HFFc6 (cell line): ENCODE measurements around the gene STIP1. TPM values are rescaled to one million over a fixed set of nuclear protein-coding genes. Genes with fewer than 3 reads are reported as not detected.

Experiments
- DNase-seq: peaks from one replicate; pipeline ENCODE4 v3.0.0-alpha.2; 2018
- H3K27ac Mint-ChIP-seq: 2 replicates; pipeline ENCODE4 v1.8.0; 2020; ENCODE audit warnings: mild to moderate bottlenecking, mixed read lengths
- H3K27me3 Mint-ChIP-seq: 2 replicates; pipeline ENCODE4 v1.8.0; 2021; ENCODE audit warnings: mild to moderate bottlenecking, moderate library complexity, mixed read lengths; ENCODE audit not compliant: insufficient read depth
- H3K36me3 Mint-ChIP-seq: 2 replicates; pipeline ENCODE4 v1.8.0; 2021; ENCODE audit warnings: low read depth, mixed read lengths
- H3K4me1 Mint-ChIP-seq: 2 replicates; pipeline ENCODE4 v1.8.0; 2020; ENCODE audit warnings: low read depth, mixed read lengths
- H3K4me3 Mint-ChIP-seq: 2 replicates; pipeline ENCODE4 v1.8.0; 2020; ENCODE audit warnings: mild to moderate bottlenecking, moderate library complexity, mixed read lengths
- H3K9me3 Mint-ChIP-seq: 2 replicates; pipeline ENCODE4 v1.8.0; 2020; ENCODE audit warnings: mild to moderate bottlenecking, mixed read lengths
- total RNA-seq, 6 experiments: library from RNA; stranded (reverse); fragmentation: NEBNext Ultra II Directional; extraction: Animal tissue kit (Norgen Biotek cat#: 25700); gene quantifications; 2 replicates in 1 of 6; 3 replicates in 5 of 6; pipeline ENCODE4 v1.2.3, GENCODE V29; 2021
- TF ChIP-seq, protein P1 (sequence below): fragments of 200-600 bp; sonication (generic); IDR thresholded peaks from 2 replicates; pipeline ENCODE4 v1.5.0; 2021; ENCODE audit warnings: antibody characterized with exemption, mild to moderate bottlenecking

Gene STIP1
- total RNA-seq, 6 experiments from 2014 or later, result 203 to 259 (median 210) TPM

DNA sequence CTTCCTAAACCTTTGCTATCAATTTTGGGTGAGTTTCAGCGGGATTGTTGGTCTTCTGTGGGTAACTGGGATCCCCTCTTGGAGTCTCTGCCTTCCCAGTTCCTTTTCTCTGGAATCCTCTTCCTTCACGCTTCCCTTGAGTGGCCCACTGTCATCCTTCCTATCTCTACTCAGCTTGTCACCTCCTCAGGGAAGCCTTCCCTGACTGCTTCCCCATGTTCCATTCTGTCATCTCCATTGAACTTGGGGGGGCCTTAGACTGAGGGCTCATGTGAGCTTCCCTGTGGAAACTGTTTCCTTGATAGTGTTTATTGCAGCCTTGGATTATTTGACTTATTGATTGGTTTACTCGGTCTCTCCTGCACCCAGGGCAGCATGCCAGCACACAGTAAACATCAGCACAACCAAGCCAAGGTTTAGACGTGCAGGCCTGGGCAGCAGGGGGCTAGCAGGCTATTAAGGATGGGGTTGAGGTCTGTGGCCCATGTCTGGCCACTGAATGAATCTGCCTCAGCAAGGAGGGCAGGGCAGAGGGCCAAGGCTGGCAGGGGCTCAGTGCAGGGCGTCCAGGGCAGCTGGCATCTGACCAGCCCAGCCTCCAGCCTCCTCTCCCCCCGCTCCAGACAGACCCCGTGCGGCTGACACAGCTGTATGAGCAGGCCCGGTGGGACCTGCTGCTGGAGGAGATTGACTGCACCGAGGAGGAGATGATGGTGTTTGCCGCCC, 32.8 kb downstream of the STIP1 start:
- H3K27ac Mint-ChIP-seq, result no peak overlapping the region
- H3K4me3 Mint-ChIP-seq, result no peak overlapping the region
- DNase-seq, result no peak
- H3K27me3 Mint-ChIP-seq, result no peaks in the 10 kb centered on the region; the same call in none of the 2 replicates
- H3K4me1 Mint-ChIP-seq, result peaks cover 15% of the 10 kb centered on the region
- TF ChIP-seq, protein P1, sequence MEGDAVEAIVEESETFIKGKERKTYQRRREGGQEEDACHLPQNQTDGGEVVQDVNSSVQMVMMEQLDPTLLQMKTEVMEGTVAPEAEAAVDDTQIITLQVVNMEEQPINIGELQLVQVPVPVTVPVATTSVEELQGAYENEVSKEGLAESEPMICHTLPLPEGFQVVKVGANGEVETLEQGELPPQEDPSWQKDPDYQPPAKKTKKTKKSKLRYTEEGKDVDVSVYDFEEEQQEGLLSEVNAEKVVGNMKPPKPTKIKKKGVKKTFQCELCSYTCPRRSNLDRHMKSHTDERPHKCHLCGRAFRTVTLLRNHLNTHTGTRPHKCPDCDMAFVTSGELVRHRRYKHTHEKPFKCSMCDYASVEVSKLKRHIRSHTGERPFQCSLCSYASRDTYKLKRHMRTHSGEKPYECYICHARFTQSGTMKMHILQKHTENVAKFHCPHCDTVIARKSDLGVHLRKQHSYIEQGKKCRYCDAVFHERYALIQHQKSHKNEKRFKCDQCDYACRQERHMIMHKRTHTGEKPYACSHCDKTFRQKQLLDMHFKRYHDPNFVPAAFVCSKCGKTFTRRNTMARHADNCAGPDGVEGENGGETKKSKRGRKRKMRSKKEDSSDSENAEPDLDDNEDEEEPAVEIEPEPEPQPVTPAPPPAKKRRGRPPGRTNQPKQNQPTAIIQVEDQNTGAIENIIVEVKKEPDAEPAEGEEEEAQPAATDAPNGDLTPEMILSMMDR, result no peak
- H3K36me3 Mint-ChIP-seq, result peaks cover 6% of the 10 kb centered on the region; the same call in 1 of the 2 replicates
- no peaks in the 10 kb centered on the region for H3K9me3 Mint-ChIP-seq

DNA sequence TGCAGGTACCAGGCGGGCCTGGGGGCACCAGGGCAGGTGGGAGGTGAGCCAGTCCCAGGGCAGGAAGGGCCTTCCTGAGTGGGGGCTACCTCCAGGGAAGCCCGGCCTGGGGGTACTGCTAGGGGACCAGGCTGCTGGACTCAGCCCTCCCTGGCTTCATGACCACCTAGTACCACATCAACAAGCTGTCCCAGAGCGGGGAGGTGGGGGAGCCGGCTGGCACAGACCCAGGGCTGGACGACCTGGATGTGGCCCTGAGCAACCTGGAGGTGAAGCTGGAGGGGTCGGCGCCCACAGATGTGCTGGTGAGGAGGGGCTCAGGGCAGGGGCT, 33.3 kb downstream of the STIP1 start:
- H3K27me3 Mint-ChIP-seq, result no peaks in the 10 kb centered on the region; the same call in none of the 2 replicates
- no peaks in the 10 kb centered on the region for H3K9me3 Mint-ChIP-seq
- H3K27ac Mint-ChIP-seq, result no peak overlapping the region
- peaks cover 6% of the 10 kb centered on the region; the same call in 1 of the 2 replicates for H3K36me3 Mint-ChIP-seq
- peaks cover 19% of the 10 kb centered on the region for H3K4me1 Mint-ChIP-seq
- TF ChIP-seq, protein P1, result no peak
- DNase-seq, result no peak
- no peak overlapping the region for H3K4me3 Mint-ChIP-seq

DNA sequence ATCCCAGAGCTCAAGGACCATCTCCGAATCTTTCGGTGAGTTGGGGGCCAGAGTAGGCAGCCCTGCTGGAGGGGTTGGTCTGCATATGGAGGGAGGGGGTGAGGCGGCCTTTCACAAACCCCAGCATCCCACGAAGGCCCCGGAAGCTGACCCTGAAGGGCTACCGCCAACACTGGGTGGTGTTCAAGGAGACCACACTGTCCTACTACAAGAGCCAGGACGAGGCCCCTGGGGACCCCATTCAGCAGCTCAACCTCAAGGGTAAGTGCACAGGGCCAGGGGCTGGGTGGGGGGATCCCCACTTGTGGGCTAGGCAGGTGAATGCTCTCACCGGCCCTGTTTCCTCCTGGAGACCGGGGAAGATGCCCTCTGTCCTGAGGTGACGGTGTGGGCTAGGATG, 33.8 kb downstream of the STIP1 start:
- Mint-ChIP-seq H3K27ac (no peak overlapping the region), H3K9me3 (no peaks in the 10 kb centered on the region), H3K27me3 (no peaks in the 10 kb centered on the region; the same call in none of the 2 replicates), H3K4me1 (peaks cover 16% of the 10 kb centered on the region), H3K36me3 (peaks cover 6% of the 10 kb centered on the region; the same call in 1 of the 2 replicates), H3K4me3 (no peak overlapping the region)
- DNase-seq, result no peak
- TF ChIP-seq, protein P1, result no peak

DNA sequence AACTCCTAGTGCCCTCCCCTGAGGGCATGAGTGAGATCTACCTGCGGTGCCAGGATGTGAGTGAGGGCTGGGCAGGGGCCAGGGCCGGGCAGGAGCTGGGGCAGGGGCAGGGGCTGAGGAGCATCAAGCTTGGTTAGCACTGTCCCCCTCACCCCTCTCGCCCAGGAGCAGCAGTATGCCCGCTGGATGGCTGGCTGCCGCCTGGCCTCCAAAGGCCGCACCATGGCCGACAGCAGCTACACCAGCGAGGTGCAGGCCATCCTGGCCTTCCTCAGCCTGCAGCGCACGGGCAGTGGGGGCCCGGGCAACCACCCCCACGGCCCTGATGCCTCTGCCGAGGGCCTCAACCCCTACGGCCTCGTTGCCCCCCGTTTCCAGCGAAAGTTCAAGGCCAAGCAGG, 34.3 kb downstream of the STIP1 start:
- no peak for DNase-seq
- no peak overlapping the region for H3K27ac Mint-ChIP-seq
- no peaks in the 10 kb centered on the region for H3K9me3 Mint-ChIP-seq
- H3K36me3 Mint-ChIP-seq, result peaks cover under 1% of the 10 kb centered on the region
- no peak overlapping the region for H3K4me3 Mint-ChIP-seq
- no peaks in the 10 kb centered on the region; the same call in 1 of the 2 replicates for H3K27me3 Mint-ChIP-seq
- TF ChIP-seq, protein P1, result no peak
- peaks cover 16% of the 10 kb centered on the region for H3K4me1 Mint-ChIP-seq

DNA sequence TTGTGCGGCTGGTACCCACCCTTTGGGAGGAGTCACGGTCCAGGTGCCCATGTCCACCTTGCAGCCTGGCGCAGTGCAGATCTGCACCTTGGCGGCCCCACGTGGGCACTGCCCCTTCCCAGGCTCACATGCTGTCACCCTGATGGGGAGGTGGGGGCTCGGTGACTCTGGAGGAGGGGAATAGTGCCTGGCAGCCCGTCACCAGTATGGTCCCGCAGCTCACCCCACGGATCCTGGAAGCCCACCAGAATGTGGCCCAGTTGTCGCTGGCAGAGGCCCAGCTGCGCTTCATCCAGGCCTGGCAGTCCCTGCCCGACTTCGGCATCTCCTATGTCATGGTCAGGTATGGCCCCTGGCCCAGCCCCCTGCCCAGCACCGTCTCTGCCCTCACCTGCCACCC, 34.8 kb downstream of the STIP1 start:
- Mint-ChIP-seq H3K27me3 (no peaks in the 10 kb centered on the region; the same call in 1 of the 2 replicates), H3K27ac (no peak overlapping the region), H3K36me3 (no peaks in the 10 kb centered on the region; the same call in 1 of the 2 replicates), H3K4me3 (no peak overlapping the region), H3K4me1 (peaks cover 13% of the 10 kb centered on the region), H3K9me3 (no peaks in the 10 kb centered on the region)
- TF ChIP-seq, protein P1, result no peak
- no peak for DNase-seq
